Esophagus squamous epithelium (tissue), 5 donors: ENCODE data around the gene RNF220. TPM values are rescaled to one million over a fixed set of nuclear protein-coding genes. Genes with fewer than 3 reads are reported as not detected.

Experiments
- DNase-seq: peaks from one replicate; lab custom pipeline; 2025; lab: John Stamatoyannopoulos, UW
- H3K27ac ChIP-seq, 4 donors: fragments of 200-600 bp; sonication (generic); one replicate each; pipeline ENCODE4 v1.5.1; 2016 to 2019; ENCODE audit warnings: mild to moderate bottlenecking in 1 of 4
- H3K27me3 ChIP-seq, 4 donors: fragments of 200-600 bp; sonication (generic); 1 replicate in 3 of 4; 2 replicates in 1 of 4; pipeline versions ENCODE4 v1.5.1 to v1.6.0; 2017 to 2021; ENCODE audit warnings: antibody characterized with exemption in 1 of 4
- H3K36me3 ChIP-seq, 3 donors: fragments of 200-600 bp; sonication (generic); one replicate each; pipeline ENCODE4 v1.5.1; 2016 to 2019
- H3K4me1 ChIP-seq, 3 donors: fragments of 200-600 bp; sonication (generic); one replicate each; pipeline ENCODE4 v1.5.1; 2017 to 2019
- H3K4me3 ChIP-seq, 4 donors: fragments of 200-600 bp; sonication (generic); 1 replicate in 3 of 4; 2 replicates in 1 of 4; pipeline ENCODE4 v1.5.1; 2016 to 2019; ENCODE audit warnings: mild to moderate bottlenecking in 2 of 4, moderate library complexity in 1 of 4
- H3K9me3 ChIP-seq, 3 donors: fragments of 200-600 bp; sonication (generic); one replicate each; pipeline ENCODE4 v1.5.1; 2016 to 2019
- CTCF ChIP-seq, 6 experiments: fragments of 450-650 bp in 4 of 6; fragments of 200-600 bp in 2 of 6; sonication (generic) in 2 of 6; IDR thresholded peaks; one replicate each; pipeline ENCODE4 v1.5.1; 2016 to 2019; ENCODE audit warnings: antibody characterized with exemption in 6 of 6, mild to moderate bottlenecking in 4 of 6, moderate library complexity in 4 of 6
- POLR2A ChIP-seq, 4 donors: fragments of 450-650 bp; IDR thresholded peaks; one replicate each; pipeline ENCODE4 v1.6.1; 2017; ENCODE audit warnings: antibody characterized with exemption in 4 of 4, mild to moderate bottlenecking in 4 of 4, moderate library complexity in 3 of 4
- WGBS, 2 donors: methylation state at CpG; one replicate each; pipeline ENCODE4 v1.1.5; 2018; 5-methylcytosine and 5-hydroxymethylcytosine counted together
- intact Hi-C: fragments of 100-400 bp; cut with DNase I; formaldehyde crosslinking; loops from one replicate; pipeline ENCODE4 v1.15.0; 2022
- total RNA-seq, 4 donors: library from RNA; depleted of rRNA; stranded (reverse); fragments of >200 nt; gene quantifications; one replicate each; pipeline ENCODE4 v1.1.0, GENCODE V29; 2016
- donor health status: DM: yes; HTN: yes; CAD: no.

Gene RNF220
- total RNA-seq, 4 donors from 2014 or later, result 44.8 to 111 (median 60.3) TPM

GRCh38 chr1:44489481-44489880, 84.4 kb downstream of the RNF220 start:
- 71 to 76% methylated on average over 5 of the region's 5 CpGs for WGBS, 2 donors
- no peak for DNase-seq
- H3K27ac ChIP-seq, result no peak overlapping the region
- no peaks in the 10 kb centered on the region for H3K9me3 ChIP-seq
- peaks cover 4 to 21% (median 13%) of the 10 kb centered on the region in 3 donors for H3K4me1 ChIP-seq
- TF ChIP-seq POLR2A (IDR thresholded peaks at IDR 0.05) (no peak), CTCF (IDR thresholded peaks at IDR 0.05) (no peak)
- H3K36me3 ChIP-seq, result no peaks in the 10 kb centered on the region
- intact Hi-C loops, result no loop called here
- peaks cover 0 to 10% (median 0%) of the 10 kb centered on the region in 4 donors for H3K27me3 ChIP-seq
- no peak overlapping the region for H3K4me3 ChIP-seq

GRCh38 chr1:44496541-44497171, 91.6 kb downstream of the RNF220 start:
- no peak for TF ChIP-seq CTCF (IDR thresholded peaks at IDR 0.05)
- TF ChIP-seq POLR2A (IDR thresholded peaks at IDR 0.05), result no peak
- no peak for DNase-seq
- H3K36me3 ChIP-seq, result no peaks in the 10 kb centered on the region
- H3K9me3 ChIP-seq, result no peaks in the 10 kb centered on the region
- H3K27ac ChIP-seq, result no peak overlapping the region
- intact Hi-C loops, result no loop called here
- H3K4me1 ChIP-seq, result peaks cover 0 to 14% (median 5%) of the 10 kb centered on the region in 3 donors
- H3K27me3 ChIP-seq, result peaks cover 0 to 42% (median 0%) of the 10 kb centered on the region in 4 donors
- H3K4me3 ChIP-seq, result no peak overlapping the region
- WGBS, 2 donors, result 84% methylated on average over 4 to 6 of the region's 6 CpGs

- H3K36me3 ChIP-seq, result no peaks in the 10 kb centered on the region
- H3K27me3 ChIP-seq, result peaks cover 0 to 42% (median 0%) of the 10 kb centered on the region in 4 donors
- no peaks in the 10 kb centered on the region for H3K9me3 ChIP-seq
- WGBS, 2 donors, result 81% methylated on average over 12 of the region's 12 CpGs
- no peak for DNase-seq
- TF ChIP-seq POLR2A (IDR thresholded peaks at IDR 0.05), result no peak
- no peak for TF ChIP-seq CTCF (IDR thresholded peaks at IDR 0.05)
- H3K27ac ChIP-seq, result no peak overlapping the region
- intact Hi-C loops, result no loop called here
- H3K4me3 ChIP-seq, result no peak overlapping the region
- peaks cover 0 to 20% (median 5%) of the 10 kb centered on the region in 3 donors for H3K4me1 ChIP-seq
These were observed 92.5 kb downstream of the RNF220 start for GRCh38 chr1:44497422-44498170.

- DNase-seq, result no peak
- 80 to 81% methylated on average over 3 of the region's 3 CpGs for WGBS, 2 donors
- Histone ChIP-seq H3K27me3 (peaks cover 0 to 42% (median 0%) of the 10 kb centered on the region in 4 donors), H3K27ac (no peak overlapping the region), H3K9me3 (no peaks in the 10 kb centered on the region), H3K4me1 (peaks cover 0 to 20% (median 5%) of the 10 kb centered on the region in 3 donors), H3K36me3 (no peaks in the 10 kb centered on the region), H3K4me3 (no peak overlapping the region)
- intact Hi-C loops, result no loop called here
- TF ChIP-seq POLR2A (IDR thresholded peaks at IDR 0.05) (no peak), CTCF (IDR thresholded peaks at IDR 0.05) (no peak)
These were observed 94.3 kb downstream of the RNF220 start for GRCh38 chr1:44499306-44499705.
